IMR-90 (cell line): ENCODE data around the gene PRM2. TPM values are rescaled to one million over a fixed set of nuclear protein-coding genes. Genes with fewer than 3 reads are reported as not detected.

Experiments
- ATAC-seq: fragments of 200-7000 bp; cut with Tn5 transposase; 2 replicates; pipeline ENCODE4 v1.9.1; 2020; ENCODE audit warnings: low read depth, mild to moderate bottlenecking, moderate library complexity
- BruUV-seq: library from RNA; stranded (reverse); fragments of 400-500 nt; replicated peaks from 2 replicates; lab custom pipeline; 2021; lab: Mats Ljungman, UMichigan
- CTCF ChIA-PET: fragments of 300-600 bp; formaldehyde crosslinking; extraction: SDS; loops from one replicate; lab custom pipeline; 2021; ENCODE audit warnings: antibody characterized with exemption; lab: Yijun Ruan, JAX
- POLR2A ChIA-PET: fragments of 300-600 bp; sonication (Branson Sonifier 250); formaldehyde crosslinking; loops from one replicate; lab custom pipeline; 2022; ENCODE audit warnings: antibody characterized with exemption; ENCODE audit not compliant: unreplicated experiment; lab: Charles Lee
- DNase-seq: peaks from one replicate; pipeline ENCODE4 v3.0.0; 2013
- H2AFZ ChIP-seq: replicated peaks from 2 replicates; pipeline ENCODE3; 2013; ENCODE audit warnings: low read length, mild to moderate bottlenecking; ENCODE audit not compliant: poor library complexity
- H2AK5ac ChIP-seq: 2 replicates; pipeline ENCODE4 v1.6.1; 2013; ENCODE audit warnings: low read depth, low read length, inconsistent platforms
- H2AK9ac ChIP-seq: replicated peaks from 2 replicates; pipeline ENCODE3; 2013; ENCODE audit warnings: mild to moderate bottlenecking, low read depth, low read length, moderate library complexity; ENCODE audit not compliant: poor library complexity
- H2BK120ac ChIP-seq: 2 replicates; pipeline ENCODE4 v1.6.1; 2013; ENCODE audit warnings: low read depth, low read length, inconsistent platforms
- H2BK15ac ChIP-seq: 3 replicates; pipeline ENCODE4 v1.6.1; 2013; ENCODE audit warnings: low read depth, low read length, inconsistent platforms
- H2BK20ac ChIP-seq: 2 replicates; pipeline ENCODE4 v1.6.1; 2013; ENCODE audit warnings: low read depth, mild to moderate bottlenecking, inconsistent platforms, low read length, moderate library complexity
- H2BK5ac ChIP-seq: 2 replicates; pipeline ENCODE4 v1.6.1; 2013; ENCODE audit warnings: mild to moderate bottlenecking, low read depth, low read length, inconsistent platforms; ENCODE audit not compliant: poor library complexity, severe bottlenecking
- H3K14ac ChIP-seq: replicated peaks from 2 replicates; pipeline ENCODE4 v1.6.1; 2013; ENCODE audit warnings: low read depth, low read length, inconsistent platforms
- H3K18ac ChIP-seq: 2 replicates; pipeline ENCODE4 v1.6.1; 2013; ENCODE audit warnings: low read depth, low read length, control low read depth
- H3K23ac ChIP-seq: 2 replicates; pipeline ENCODE4 v1.6.1; 2013; ENCODE audit warnings: low read depth, low read length, inconsistent platforms
- H3K27ac ChIP-seq: 2 replicates; pipeline ENCODE4 v1.5.1; 2013; ENCODE audit warnings: mild to moderate bottlenecking, control low read depth, low read length; ENCODE audit not compliant: insufficient read depth
- H3K27me3 ChIP-seq: 2 replicates; pipeline ENCODE4 v1.6.1; 2013; ENCODE audit warnings: low read length; ENCODE audit not compliant: control insufficient read depth, insufficient read depth
- H3K36me3 ChIP-seq: 2 replicates; pipeline ENCODE4 v1.6.1; 2013; ENCODE audit warnings: low read length, mixed read lengths; ENCODE audit not compliant: control insufficient read depth, insufficient read depth
- H3K4ac ChIP-seq: 2 replicates; pipeline ENCODE4 v1.6.1; 2013; ENCODE audit warnings: low read depth, low read length, inconsistent platforms
- H3K4me1 ChIP-seq: 2 replicates; pipeline ENCODE4 v1.6.1; 2013; ENCODE audit warnings: low read length, mixed read lengths; ENCODE audit not compliant: control insufficient read depth, insufficient read depth
- H3K4me2 ChIP-seq: 2 replicates; pipeline ENCODE4 v1.6.1; 2013; ENCODE audit warnings: low read depth, mild to moderate bottlenecking, control low read depth, low read length, moderate library complexity
- H3K4me3 ChIP-seq: 2 replicates; pipeline ENCODE4 v1.5.1; 2013; ENCODE audit warnings: low read depth, mild to moderate bottlenecking, control low read depth, low read length, moderate library complexity; ENCODE audit not compliant: insufficient read depth
- H3K56ac ChIP-seq: 2 replicates; pipeline ENCODE4 v1.6.1; 2013; ENCODE audit warnings: low read length, inconsistent platforms; ENCODE audit not compliant: insufficient read depth; ENCODE audit errors: extremely low read depth
- H3K79me1 ChIP-seq, 2 experiments: 2 replicates each; pipeline ENCODE4 v1.6.1; 2013; ENCODE audit warnings: low read length in 2 of 2, inconsistent platforms in 1 of 2, low read depth in 1 of 2
- H3K9ac ChIP-seq: 2 replicates; pipeline ENCODE4 v1.6.1; 2013; ENCODE audit warnings: low read depth, low read length, control low read depth
- H3K9me1 ChIP-seq: 2 replicates; pipeline ENCODE4 v1.6.1; 2013; ENCODE audit warnings: low read length, inconsistent platforms; ENCODE audit not compliant: insufficient read depth
- H3K9me3 ChIP-seq: 2 replicates; pipeline ENCODE4 v1.6.1; 2013; ENCODE audit warnings: low read length; ENCODE audit not compliant: control insufficient read depth, insufficient read depth
- H4K20me1 ChIP-seq: 2 replicates; pipeline ENCODE4 v1.6.1; 2013; ENCODE audit warnings: low read length, inconsistent platforms; ENCODE audit not compliant: insufficient read depth
- H4K5ac ChIP-seq: 2 replicates; pipeline ENCODE4 v1.6.1; 2013; ENCODE audit warnings: mild to moderate bottlenecking, low read depth, low read length, control low read depth
- H4K8ac ChIP-seq, 2 experiments: 2 replicates each; pipeline ENCODE4 v1.6.1; 2013; ENCODE audit warnings: low read depth in 2 of 2, low read length in 2 of 2, control low read depth in 1 of 2, inconsistent platforms in 1 of 2
- H4K91ac ChIP-seq: 2 replicates; pipeline ENCODE4 v1.6.1; 2013; ENCODE audit warnings: low read depth, low read length, inconsistent platforms; ENCODE audit not compliant: insufficient read depth
- BHLHE40 ChIP-seq: fragments of 150-350 bp; IDR thresholded peaks from 2 replicates; pipeline ENCODE4 v1.6.1; 2016; ENCODE audit warnings: mild to moderate bottlenecking, low read depth, low read length
- CEBPB ChIP-seq: IDR thresholded peaks from 2 replicates; pipeline ENCODE4 v1.6.1; 2012; ENCODE audit warnings: low read depth, low read length, improper control_type of control experiment
- CHD1 ChIP-seq: IDR thresholded peaks from 2 replicates; pipeline ENCODE4 v1.6.1; 2012; ENCODE audit warnings: low read depth, low read length, improper control_type of control experiment
- CTCF ChIP-seq: conservative IDR thresholded peaks from 2 replicates; pipeline ENCODE4 v1.5.1; 2012; ENCODE audit warnings: mild to moderate bottlenecking, low read depth, low read length, improper control_type of control experiment
- ELK1 ChIP-seq: fragments of 150-350 bp; IDR thresholded peaks from 2 replicates; pipeline ENCODE4 v1.6.1; 2016; ENCODE audit warnings: low read depth, mild to moderate bottlenecking, low read length, moderate library complexity, borderline replicate concordance
- FOS ChIP-seq: fragments of 150-350 bp; IDR thresholded peaks from 2 replicates; pipeline ENCODE4 v1.6.1; 2016; ENCODE audit warnings: low read depth, low read length
- MAFK ChIP-seq: IDR thresholded peaks from 2 replicates; pipeline ENCODE4 v1.6.1; 2012; ENCODE audit warnings: low read depth, low read length, improper control_type of control experiment
- MAZ ChIP-seq: IDR thresholded peaks from 2 replicates; pipeline ENCODE4 v1.6.1; 2012; ENCODE audit warnings: low read depth, mild to moderate bottlenecking, low read length, improper control_type of control experiment, moderate library complexity, borderline replicate concordance
- MXI1 ChIP-seq: IDR thresholded peaks from 2 replicates; pipeline ENCODE4 v1.6.1; 2012; ENCODE audit warnings: low read depth, mild to moderate bottlenecking, low read length, moderate library complexity, borderline replicate concordance
- NFE2L2 ChIP-seq: fragments of 150-350 bp; IDR thresholded peaks from 2 replicates; pipeline ENCODE4 v1.6.1; 2016; ENCODE audit warnings: low read depth, mild to moderate bottlenecking, low read length
- POLR2A ChIP-seq: IDR thresholded peaks from 2 replicates; pipeline ENCODE4 v1.6.1; 2012; ENCODE audit warnings: mild to moderate bottlenecking, low read depth, low read length
- RAD21 ChIP-seq: IDR thresholded peaks from 2 replicates; pipeline ENCODE4 v1.6.1; 2012; ENCODE audit warnings: low read length, improper control_type of control experiment
- RCOR1 ChIP-seq: IDR thresholded peaks from 2 replicates; pipeline ENCODE4 v1.6.1; 2012; ENCODE audit warnings: mild to moderate bottlenecking, low read length, improper control_type of control experiment; ENCODE audit not compliant: insufficient replicate concordance
- SMC3 ChIP-seq: fragments of 150-350 bp; IDR thresholded peaks from 2 replicates; pipeline ENCODE4 v1.6.1; 2016; ENCODE audit warnings: low read depth, mild to moderate bottlenecking, antibody characterized with exemption, low read length, moderate library complexity
- USF2 ChIP-seq: fragments of 150-350 bp; IDR thresholded peaks from 2 replicates; pipeline ENCODE4 v1.6.1; 2017; ENCODE audit warnings: mild to moderate bottlenecking, antibody characterized with exemption, low read length, low read depth
- WGBS, 2 experiments: methylation state at CpG; one replicate each; pipeline versions ENCODE4 v1.1.5 to v1.1.7; 2013; ENCODE audit warnings: missing lambda C conversion rate in 2 of 2; ENCODE audit not compliant: insufficient read length in 1 of 2; ENCODE audit errors: extremely low coverage in 2 of 2; 5-methylcytosine and 5-hydroxymethylcytosine counted together
- dilution Hi-C: fragments of 300-500 bp; cut with HindIII; formaldehyde crosslinking; loops from one replicate; pipeline ENCODE4 v1.14.3; 2018; ENCODE audit warnings: low sequenced_read_pairs; ENCODE audit not compliant: unreplicated experiment
- in situ Hi-C: fragments of 300-500 bp; cut with MboI; formaldehyde crosslinking; loops from 3 replicates; pipeline ENCODE4 v1.14.3; 2019; ENCODE audit warnings: low sequenced_read_pairs, inconsistent platforms, mixed read lengths
- intact Hi-C: fragments of 100-400 bp; cut with micrococcal nuclease; formaldehyde crosslinking; loops from 2 replicates; pipeline ENCODE4 v1.10.0; 2022
- polyA plus RNA-seq, 3 experiments: library from polyadenylated mRNA; depleted of rRNA; stranded (reverse); fragments of >200 nt; gene quantifications; 2 replicates each; pipeline ENCODE4 v1.2.3, GENCODE V29; 2012; ENCODE audit warnings: low replicate concordance in 1 of 3
- total RNA-seq: library from RNA; depleted of rRNA; stranded (reverse); fragments of >200 nt; gene quantifications from 2 replicates; pipeline ENCODE4 v1.2.3, GENCODE V29; 2012

PRM2 gene
- total and polyA plus RNA-seq, 2 of the 4 experiments (the other 2 are of a cell fraction), result not detected

- dilution Hi-C loops, result no loop called here
- in situ Hi-C loops, result loop anchor here (5.0 kb wide), 1 partner anchor 46 kb away; no protein-coding TSS in a partner anchor
- no peak overlapping the region for H2AFZ ChIP-seq
- H3K14ac ChIP-seq, result no peak overlapping the region
- no peaks in the 10 kb centered on the region for H4K20me1 ChIP-seq
- H4K91ac ChIP-seq, result no peak overlapping the region
- H2BK5ac ChIP-seq, result no peak overlapping the region
- H3K4ac ChIP-seq, result no peak overlapping the region
- no TSS peak for BruUV-seq
- H2BK15ac ChIP-seq, result no peak overlapping the region
- peaks cover 10% of the 10 kb centered on the region for H3K4me1 ChIP-seq
- no peak overlapping the region for H2BK20ac ChIP-seq
- no peaks in the 10 kb centered on the region for H3K27me3 ChIP-seq
- no peak overlapping the region for H3K18ac ChIP-seq
- ChIA-PET CTCF (no interaction called here), POLR2A (no interaction called here)
- H3K9ac ChIP-seq, result no peak overlapping the region
- H3K79me1 ChIP-seq, result peaks cover 0 to 2% of the 10 kb centered on the region in 2 experiments; a peak in 2 of 4 replicates
- H3K36me3 ChIP-seq, result no peaks in the 10 kb centered on the region
- intact Hi-C loops, result no loop called here
- no peak overlapping the region for H3K4me2 ChIP-seq
- H4K8ac ChIP-seq, result no peak overlapping the region
- no peak overlapping the region for H2BK120ac ChIP-seq
- H3K23ac ChIP-seq, result no peak overlapping the region
- DNase-seq, result no peak
- H3K4me3 ChIP-seq, result no peak overlapping the region
- WGBS, 2 experiments, result 82% methylated on average over 11 of the region's 21 CpGs; no CpG with 5 or more reads in 1 of the 2 experiments
- no peak overlapping the region for H3K27ac ChIP-seq
- no peak overlapping the region for H4K5ac ChIP-seq
- H3K9me3 ChIP-seq, result no peaks in the 10 kb centered on the region
- peaks cover 13% of the 10 kb centered on the region for H3K9me1 ChIP-seq
- no peak overlapping the region for H3K56ac ChIP-seq
- no peak overlapping the region for H2AK5ac ChIP-seq
- no peak for ATAC-seq
- no peak overlapping the region for H2AK9ac ChIP-seq
- no peak for TF ChIP-seq NFE2L2
- no peak for TF ChIP-seq RCOR1
- TF ChIP-seq BHLHE40, result no peak
- no peak for TF ChIP-seq MAZ
- no peak for TF ChIP-seq CHD1
- TF ChIP-seq MXI1, result no peak
- no peak for TF ChIP-seq MAFK
- no peak for TF ChIP-seq CTCF
- TF ChIP-seq FOS, result no peak
- no peak for TF ChIP-seq RAD21
- no peak for TF ChIP-seq POLR2A
- no peak for TF ChIP-seq SMC3
- TF ChIP-seq USF2, result no peak
- no peak for TF ChIP-seq ELK1
- no peak for TF ChIP-seq CEBPB
These were observed 31.6 kb upstream of the PRM2 start for GRCh38 chr16:11307639-11308492.
